Measurements from ENCODE around the gene WASF2. TPM values are rescaled to one million over a fixed set of nuclear protein-coding genes. Genes with fewer than 3 reads are reported as not detected.
A peak's percentile ranks its signal among the peaks of the same experiment; 100 is the strongest.

The WASF2 gene
- total and polyA plus RNA-seq, 11 donors, result 14.2 to 103 (median 47.9) TPM

- Histone ChIP-seq H3K4me1 (peaks cover 0 to 31% (median 6%) of the 10 kb centered on the region in 12 donors), H3K9me3 (no peaks in the 10 kb centered on the region), H3K4me3 (no peak overlapping the region), H3K36me3 (peaks cover 0 to 81% (median 73%) of the 10 kb centered on the region in 9 donors), H3K27me3 (no peaks in the 10 kb centered on the region), H3K27ac (no peak overlapping the region)
- WGBS, 4 donors, result 91 to 95% (median 93%) methylated on average over 8 to 13 of the region's 13 CpGs
- DNase-seq, result peak in 1 of 5 donors; percentile 21
- TF ChIP-seq POLR2A (IDR thresholded peaks at IDR 0.05) (no peak), CTCF (IDR thresholded peaks at IDR 0.05) (no peak)
- no peak for ATAC-seq
- intact Hi-C loops (cut with DNase I), result loop anchor here in 9 of 10 donors (2.0 to 10.0 kb wide), 4 partner anchors 33 to 55 kb away; partner anchors contain the start of gene GPR3 (in 8 of the 9)
Observed at GRCh38 chr1:27356277-27356618, 133.7 kb downstream of the WASF2 start.

DNA sequence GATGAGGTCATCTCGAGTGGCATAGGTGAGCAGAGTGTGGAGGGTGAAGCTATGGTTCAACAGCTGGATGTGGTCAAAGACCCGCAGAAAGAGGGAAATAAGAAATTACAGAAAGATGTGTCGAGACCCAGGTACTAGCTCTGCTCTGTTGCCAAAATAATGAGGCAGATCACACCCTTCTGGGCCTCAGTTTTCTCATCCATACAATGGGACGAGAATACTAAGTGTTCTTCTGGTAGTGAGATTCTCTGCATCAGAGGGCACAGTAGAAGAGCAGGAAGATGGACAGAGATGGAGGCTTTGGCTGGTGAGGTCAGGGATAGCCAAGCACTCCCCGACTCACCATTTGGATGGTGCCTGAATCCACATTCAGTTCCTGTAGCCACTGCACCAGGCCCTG is 134.3 kb downstream of the WASF2 start:
- Histone ChIP-seq H3K4me3 (no peak overlapping the region), H3K9me3 (no peaks in the 10 kb centered on the region), H3K36me3 (peaks cover 0 to 75% (median 67%) of the 10 kb centered on the region in 9 donors), H3K27ac (no peak overlapping the region), H3K27me3 (no peaks in the 10 kb centered on the region), H3K4me1 (peaks cover 0 to 32% (median 11%) of the 10 kb centered on the region in 12 donors)
- no peak for DNase-seq
- WGBS, 4 donors, result 86 to 96% (median 95%) methylated on average over 5 of the region's 5 CpGs
- intact Hi-C loops (cut with DNase I), result loop anchor here in 9 of 10 donors (2.0 to 10.0 kb wide), 4 partner anchors 33 to 55 kb away; partner anchors contain the start of gene GPR3 (in 8 of the 9)
- TF ChIP-seq POLR2A (IDR thresholded peaks at IDR 0.05) (no peak), CTCF (IDR thresholded peaks at IDR 0.05) (no peak)
- ATAC-seq, result no peak

Other genes with a start within 250 kb of the WASF2 start
- 10 to 100 TPM; 18.1 to 32.5 (median 25.9) TPM for gene TMEM222, start 168.0 kb downstream of the WASF2 start, total RNA-seq
- gene TMEM222, start 168.0 kb downstream of the WASF2 start, polyA plus RNA-seq, result 10 to 100 TPM; 28.9 to 49.3 TPM
- gene SYTL1, start 148.1 kb downstream of the WASF2 start, total RNA-seq, result 1 to 10 TPM in 2 of 9 donors, under 1 TPM in 6, not detected in 1; 0.23 to 6.0 (median 0.46) TPM
- 1 to 10 TPM in 1 of 2 donors, under 1 TPM in 1; 0.57 to 1.2 TPM for gene SYTL1, start 148.1 kb downstream of the WASF2 start, polyA plus RNA-seq
- 10 to 100 TPM; 21.1 to 77.0 (median 36.5) TPM for gene MAP3K6, start 123.2 kb downstream of the WASF2 start, total RNA-seq
- gene MAP3K6, start 123.2 kb downstream of the WASF2 start, polyA plus RNA-seq, result 10 to 100 TPM; 48.6 to 64.3 TPM
- 100 to 1,000 TPM in 1 of 9 donors, 10 to 100 TPM in 5, 1 to 10 TPM in 3; 2.4 to 112 (median 31.9) TPM for gene FCN3, start 115.3 kb downstream of the WASF2 start, total RNA-seq
- 100 to 1,000 TPM in 1 of 2 donors, 10 to 100 TPM in 1; 60.8 to 141 TPM for gene FCN3, start 115.3 kb downstream of the WASF2 start, polyA plus RNA-seq
- gene CD164L2, start 106.8 kb downstream of the WASF2 start, total RNA-seq, result not detected
- gene CD164L2, start 106.8 kb downstream of the WASF2 start, polyA plus RNA-seq, result not detected
- gene GPR3, start 97.5 kb downstream of the WASF2 start, total RNA-seq, result 1 to 10 TPM in 2 of 9 donors, under 1 TPM in 6, not detected in 1; 0.28 to 2.4 (median 0.53) TPM
- gene GPR3, start 97.5 kb downstream of the WASF2 start, polyA plus RNA-seq, result 1 to 10 TPM in 1 of 2 donors, under 1 TPM in 1; 0.11 to 3.7 TPM
- gene AHDC1, start 114.0 kb upstream of the WASF2 start, total RNA-seq, result 10 to 100 TPM; 29.2 to 50.2 (median 42.1) TPM
- gene AHDC1, start 114.0 kb upstream of the WASF2 start, polyA plus RNA-seq, result 10 to 100 TPM; 25.8 to 48.4 TPM
- gene FGR, start 145.0 kb upstream of the WASF2 start, total RNA-seq, result 10 to 100 TPM in 3 of 9 donors, 1 to 10 TPM in 6; 1.1 to 25.9 (median 3.3) TPM
- 1 to 10 TPM; 2.8 to 7.2 TPM for gene FGR, start 145.0 kb upstream of the WASF2 start, polyA plus RNA-seq
- gene IFI6, start 182.0 kb upstream of the WASF2 start, total RNA-seq, result 100 to 1,000 TPM in 1 of 9 donors, 10 to 100 TPM in 8; 18.3 to 140 (median 70.2) TPM
- 10 to 100 TPM; 44.5 to 61.9 TPM for gene IFI6, start 182.0 kb upstream of the WASF2 start, polyA plus RNA-seq
- gene FAM76A, start 235.8 kb upstream of the WASF2 start, total RNA-seq, result 10 to 100 TPM in 8 of 9 donors, 1 to 10 TPM in 1; 9.7 to 24.0 (median 13.5) TPM
- gene FAM76A, start 235.8 kb upstream of the WASF2 start, polyA plus RNA-seq, result 1 to 10 TPM; 3.7 to 4.4 TPM